Stomach smooth muscle (tissue), 2 donors: ENCODE data around the gene CCDC17.

Experiments used
- H3K27ac ChIP-seq: one replicate; pipeline ENCODE4 v1.7.0; 2013; ENCODE audit warnings: mild to moderate bottlenecking, low read length, inconsistent platforms
- H3K27me3 ChIP-seq, 2 donors: one replicate each; pipeline ENCODE4 v1.7.0; 2013; ENCODE audit warnings: low read length in 2 of 2; ENCODE audit not compliant: insufficient read depth in 2 of 2, control insufficient read depth in 1 of 2
- H3K36me3 ChIP-seq, 2 donors: one replicate each; pipeline ENCODE4 v1.7.0; 2013; ENCODE audit warnings: low read length in 2 of 2; ENCODE audit not compliant: control insufficient read depth in 2 of 2, insufficient read depth in 2 of 2
- H3K4me1 ChIP-seq: one replicate; pipeline ENCODE4 v1.7.0; 2013; ENCODE audit warnings: low read length; ENCODE audit not compliant: control insufficient read depth, insufficient read depth
- H3K4me3 ChIP-seq, 2 donors: one replicate each; pipeline ENCODE4 v1.7.0; 2013; ENCODE audit warnings: low read length in 2 of 2
- H3K9ac ChIP-seq, 2 donors: one replicate each; pipeline ENCODE4 v1.7.0; 2013; ENCODE audit warnings: low read length in 2 of 2, mild to moderate bottlenecking in 1 of 2
- H3K9me3 ChIP-seq, 2 donors: one replicate each; pipeline ENCODE4 v1.7.0; 2013; ENCODE audit warnings: low read length in 2 of 2; ENCODE audit not compliant: control insufficient read depth in 2 of 2
- donor health status: healthy.
- donor health status: Pancreatic carcinoma.

Gene CCDC17

GRCh38 chr1:45621895-45622523, 1.8 kb downstream of the CCDC17 start:
- Histone ChIP-seq H3K4me3 (peak overlapping the region in 1 of 2 donors; percentile 40), H3K9me3 (no peaks in the 10 kb centered on the region), H3K27ac (no peak overlapping the region), H3K9ac (peak overlapping the region in 1 of 2 donors; percentile 3), H3K4me1 (peaks cover 7% of the 10 kb centered on the region), H3K36me3 (peaks cover 15 to 19% of the 10 kb centered on the region in 2 donors), H3K27me3 (no peaks in the 10 kb centered on the region)

- no peak overlapping the region for H3K4me3 ChIP-seq
- H3K36me3 ChIP-seq: peaks cover 19 to 22% of the 10 kb centered on the region in 2 donors
- peaks cover 7% of the 10 kb centered on the region for H3K4me1 ChIP-seq
- no peak overlapping the region for H3K9ac ChIP-seq
- H3K27ac ChIP-seq: peak overlapping the region; percentile 18
- no peaks in the 10 kb centered on the region for H3K9me3 ChIP-seq
- no peaks in the 10 kb centered on the region for H3K27me3 ChIP-seq
Observed at GRCh38 chr1:45621501-45621836, 2.4 kb downstream of the CCDC17 start.

GRCh38 chr1:45620588-45621500, 3.0 kb downstream of the CCDC17 start:
- Histone ChIP-seq H3K36me3 (peaks cover 25 to 26% of the 10 kb centered on the region in 2 donors), H3K4me3 (no peak overlapping the region), H3K27me3 (no peaks in the 10 kb centered on the region), H3K9ac (no peak overlapping the region), H3K4me1 (peaks cover 7% of the 10 kb centered on the region), H3K9me3 (no peaks in the 10 kb centered on the region), H3K27ac (peak overlapping the region; percentile 18)

- no peak overlapping the region for H3K27ac ChIP-seq
- peaks cover 34% of the 10 kb centered on the region in 2 donors for H3K36me3 ChIP-seq
- H3K4me3 ChIP-seq: no peak overlapping the region
- no peak overlapping the region for H3K9ac ChIP-seq
- H3K9me3 ChIP-seq: no peaks in the 10 kb centered on the region
- H3K4me1 ChIP-seq: peaks cover 7% of the 10 kb centered on the region
- H3K27me3 ChIP-seq: no peaks in the 10 kb centered on the region
Observed at GRCh38 chr1:45619149-45619921, 4.5 kb downstream of the CCDC17 start.

- Histone ChIP-seq H3K27ac (no peak overlapping the region), H3K4me1 (peaks cover 4% of the 10 kb centered on the region), H3K27me3 (no peaks in the 10 kb centered on the region), H3K4me3 (no peak overlapping the region), H3K9me3 (no peaks in the 10 kb centered on the region), H3K36me3 (peaks cover 31 to 40% of the 10 kb centered on the region in 2 donors), H3K9ac (no peak overlapping the region)
Observed at GRCh38 chr1:45617618-45618017, 6.2 kb downstream of the CCDC17 start.

GRCh38 chr1:45615885-45616284, 8.0 kb downstream of the CCDC17 start:
- Histone ChIP-seq H3K9ac (no peak overlapping the region), H3K27ac (no peak overlapping the region), H3K36me3 (peaks cover 36 to 40% of the 10 kb centered on the region in 2 donors), H3K9me3 (no peaks in the 10 kb centered on the region), H3K4me1 (no peaks in the 10 kb centered on the region), H3K27me3 (no peaks in the 10 kb centered on the region), H3K4me3 (no peak overlapping the region)

- Histone ChIP-seq H3K27ac (no peak overlapping the region), H3K36me3 (peaks cover 38 to 39% of the 10 kb centered on the region in 2 donors), H3K27me3 (no peaks in the 10 kb centered on the region), H3K9ac (no peak overlapping the region), H3K9me3 (no peaks in the 10 kb centered on the region), H3K4me3 (no peak overlapping the region), H3K4me1 (no peaks in the 10 kb centered on the region)
Observed at GRCh38 chr1:45612941-45613579, 10.8 kb downstream of the CCDC17 start.

GRCh38 chr1:45610589-45611226, 13.1 kb downstream of the CCDC17 start:
- no peaks in the 10 kb centered on the region for H3K4me1 ChIP-seq
- H3K9ac ChIP-seq: no peak overlapping the region
- no peaks in the 10 kb centered on the region for H3K9me3 ChIP-seq
- H3K27ac ChIP-seq: no peak overlapping the region
- H3K4me3 ChIP-seq: no peak overlapping the region
- H3K36me3 ChIP-seq: peaks cover 19 to 27% of the 10 kb centered on the region in 2 donors
- no peaks in the 10 kb centered on the region for H3K27me3 ChIP-seq

GRCh38 chr1:45608175-45609156, 15.4 kb downstream of the CCDC17 start:
- H3K4me3 ChIP-seq: no peak overlapping the region
- no peak overlapping the region for H3K9ac ChIP-seq
- H3K9me3 ChIP-seq: no peaks in the 10 kb centered on the region
- peaks cover 6 to 16% of the 10 kb centered on the region in 2 donors for H3K36me3 ChIP-seq
- H3K4me1 ChIP-seq: no peaks in the 10 kb centered on the region
- no peak overlapping the region for H3K27ac ChIP-seq
- H3K27me3 ChIP-seq: no peaks in the 10 kb centered on the region
